Pancreas (tissue), 10 donors: ENCODE measurements around the gene CNPY1. TPM values are rescaled to one million over a fixed set of nuclear protein-coding genes. Genes with fewer than 3 reads are reported as not detected.
A peak's percentile ranks its signal among the peaks of the same experiment; 100 is the strongest.

Source experiments
- ATAC-seq, 4 donors: fragments of 200-7000 bp; cut with Tn5 transposase; one replicate each; pipeline versions ENCODE4 v1.8.0 to v1.9.1; 2020; ENCODE audit warnings: mild to moderate bottlenecking in 4 of 4, moderate library complexity in 4 of 4
- DNase-seq, 6 donors: peaks; one replicate each; pipeline ENCODE4 v3.0.0-alpha.2; 2020
- FAIRE-seq: peaks from 2 replicates; lab custom pipeline; 2012; peaks lifted over from hg19 to GRCh38; lab: Jason Lieb, UNC
- H3K27ac ChIP-seq, 4 donors: fragments of 200-600 bp; sonication (generic); 1 replicate in 3 of 4; 2 replicates in 1 of 4; pipeline versions ENCODE4 v1.5.0 to v1.8.0; 2020
- H3K27me3 ChIP-seq, 4 donors: fragments of 200-600 bp; one replicate each; pipeline ENCODE4 v1.8.0; 2021
- H3K36me3 ChIP-seq, 3 donors: fragments of 200-600 bp; sonication (generic) in 1 of 3; one replicate each; pipeline versions ENCODE4 v1.5.0 to v1.8.0; 2020 to 2021
- H3K4me1 ChIP-seq, 3 donors: fragments of 200-600 bp; one replicate each; pipeline ENCODE4 v1.8.0; 2021
- H3K4me3 ChIP-seq, 4 donors: fragments of 200-600 bp; sonication (generic) in 2 of 4; one replicate each; pipeline versions ENCODE4 v1.5.0 to v1.8.0; 2020 to 2021
- H3K9me3 ChIP-seq, 4 donors: fragments of 200-600 bp; one replicate each; pipeline ENCODE4 v1.8.0; 2021
- CTCF ChIP-seq, 4 donors: fragments of 200-600 bp; sonication (generic) in 3 of 4; IDR thresholded peaks; one replicate each; pipeline versions ENCODE4 v1.5.0 to v1.8.0; 2021; ENCODE audit warnings: antibody characterized with exemption in 4 of 4
- WGBS, 2 donors: extraction: QIAGEN DNeasy Blood & Tissue Kit; methylation state at CpG; one replicate each; pipeline ENCODE4 v1.1.7; 2013; 5-methylcytosine and 5-hydroxymethylcytosine counted together
- intact Hi-C, 3 donors: fragments of 100-400 bp; cut with DNase I; formaldehyde crosslinking; loops; one replicate each; pipeline versions ENCODE4 v1.11.1 to v1.14.2; 2022
- polyA plus RNA-seq, 2 donors: library from polyadenylated mRNA; stranded (reverse); fragments of 200-250 nt; gene quantifications; one replicate each; pipeline ENCODE4 v1.2.3, GENCODE V29; 2013
- total RNA-seq, 6 donors: library from RNA; stranded (reverse); fragmentation: NEBNext Ultra II Directional in 4 of 6; extraction: Animal tissue kit (Norgen Biotek cat#: 25700) in 4 of 6; gene quantifications; one replicate each; pipeline versions ENCODE4 v1.2.1 to v1.2.4, GENCODE V29; 2021 to 2023
- donor health status: healthy with polysubstance abuse.
- donor health status: DM: no; HTN: no; CAD: no; lungs with moderate emphysema.
- donor health status: DM: no; HTN: no; CAD: no.
- donor health status: control.
- donor health status: control.
- donor health status: Bipolar disorder and iron deficiency.
- donor health status: DM: yes; HTN: yes; CAD: no.
- donor health status: DM: no; HTN: no; CAD: no.
- donor health status: DM: no; HTN: no; CAD: no.
- donor health status: DM: yes; HTN: yes; CAD: no.

Gene CNPY1
- total and polyA plus RNA-seq, 8 donors: not detected

- ATAC-seq (no peak), FAIRE-seq (no peak), DNase-seq (peak in 1 of 6 donors; percentile 10)
- H3K27ac ChIP-seq: no peak overlapping the region
- H3K4me1 ChIP-seq: no peaks in the 10 kb centered on the region
- H3K4me3 ChIP-seq: no peak overlapping the region
- intact Hi-C loops: no loop called here
- no peak for TF ChIP-seq CTCF (IDR thresholded peaks at IDR 0.05)
- H3K27me3 ChIP-seq: no peaks in the 10 kb centered on the region
- no peaks in the 10 kb centered on the region for H3K36me3 ChIP-seq
- H3K9me3 ChIP-seq: no peaks in the 10 kb centered on the region
- WGBS, 2 donors: 79 to 83% methylated on average over 12 of the region's 12 CpGs
Observed at GRCh38 chr7:155547161-155547791, 917 bp upstream of the CNPY1 start.

GRCh38 chr7:155545348-155545747 lies 1.0 kb downstream of the CNPY1 start:
- H3K27me3 ChIP-seq: no peaks in the 10 kb centered on the region
- H3K4me3 ChIP-seq: no peak overlapping the region
- no peak overlapping the region for H3K27ac ChIP-seq
- H3K36me3 ChIP-seq: no peaks in the 10 kb centered on the region
- intact Hi-C loops: no loop called here
- ATAC-seq: no peak
- WGBS, 2 donors: 79 to 90% methylated on average over 9 of the region's 9 CpGs
- no peaks in the 10 kb centered on the region for H3K9me3 ChIP-seq
- no peak for DNase-seq
- H3K4me1 ChIP-seq: no peaks in the 10 kb centered on the region
- FAIRE-seq: no peak
- TF ChIP-seq CTCF (IDR thresholded peaks at IDR 0.05): no peak

- no peak overlapping the region for H3K27ac ChIP-seq
- ATAC-seq: no peak
- intact Hi-C loops: no loop called here
- H3K4me3 ChIP-seq: no peak overlapping the region
- H3K36me3 ChIP-seq: no peaks in the 10 kb centered on the region
- no peaks in the 10 kb centered on the region for H3K4me1 ChIP-seq
- 66 to 79% methylated on average over 7 of the region's 7 CpGs for WGBS, 2 donors
- H3K27me3 ChIP-seq: no peaks in the 10 kb centered on the region
- DNase-seq: peak in 1 of 6 donors; percentile 26
- no peak for FAIRE-seq
- no peaks in the 10 kb centered on the region for H3K9me3 ChIP-seq
- no peak for TF ChIP-seq CTCF (IDR thresholded peaks at IDR 0.05)
Observed at GRCh38 chr7:155544485-155544884, 1.9 kb downstream of the CNPY1 start.

DNA sequence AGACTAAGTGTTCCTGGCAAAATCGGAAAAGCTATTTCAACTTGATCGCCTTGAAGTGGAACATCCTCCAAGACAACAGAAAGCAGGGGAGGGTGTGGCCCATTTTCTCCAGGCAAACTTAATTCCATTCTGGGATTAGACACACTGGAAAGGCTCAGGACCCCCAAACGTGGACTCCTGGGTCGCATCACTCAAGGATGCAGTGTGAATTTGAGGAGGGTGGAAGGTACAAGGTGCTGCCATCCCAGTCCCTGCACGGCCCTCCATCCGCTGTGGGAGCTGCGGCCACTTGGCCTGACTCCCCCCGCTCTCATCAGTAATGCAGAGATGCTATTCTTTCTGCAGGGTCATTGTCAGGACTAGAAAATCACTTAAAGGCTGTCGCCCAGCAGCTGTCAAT lies 2.4 kb downstream of the CNPY1 start:
- no peak for TF ChIP-seq CTCF (IDR thresholded peaks at IDR 0.05)
- no peak for ATAC-seq
- Histone ChIP-seq H3K27ac (no peak overlapping the region), H3K4me3 (no peak overlapping the region), H3K9me3 (no peaks in the 10 kb centered on the region), H3K36me3 (no peaks in the 10 kb centered on the region), H3K4me1 (no peaks in the 10 kb centered on the region), H3K27me3 (no peaks in the 10 kb centered on the region)
- intact Hi-C loops: no loop called here
- DNase-seq: peak in 1 of 6 donors; percentile 13
- FAIRE-seq: no peak
- 84 to 92% methylated on average over 9 of the region's 9 CpGs for WGBS, 2 donors
